IPS-18a (cell line): ENCODE measurements around the gene UBAP2L.
A peak's percentile ranks its signal among the peaks of the same experiment; 100 is the strongest.
"Not testable (repeated sequence)": the region's sequence is repeated elsewhere in the genome, so short reads cannot be mapped to it uniquely, and the experiment has no call there.

Experiments
- H3K27ac ChIP-seq: one replicate; pipeline ENCODE4 v1.5.1; 2013; ENCODE audit warnings: low read length
- H3K27me3 ChIP-seq: one replicate; pipeline ENCODE4 v1.6.1; 2013; ENCODE audit warnings: mild to moderate bottlenecking, low read length; ENCODE audit not compliant: control insufficient read depth, insufficient read depth
- H3K36me3 ChIP-seq: one replicate; pipeline ENCODE4 v1.6.1; 2013; ENCODE audit warnings: low read depth, low read length; ENCODE audit not compliant: control insufficient read depth
- H3K4me1 ChIP-seq: one replicate; pipeline ENCODE4 v1.6.1; 2013; ENCODE audit warnings: low read depth, low read length; ENCODE audit not compliant: control insufficient read depth
- H3K4me3 ChIP-seq: one replicate; pipeline ENCODE4 v1.5.1; 2013; ENCODE audit warnings: low read length
- H3K9ac ChIP-seq: one replicate; pipeline ENCODE4 v1.6.1; 2013; ENCODE audit warnings: mild to moderate bottlenecking, low read length, moderate library complexity
- H3K9me3 ChIP-seq: one replicate; pipeline ENCODE4 v1.6.1; 2013; ENCODE audit warnings: low read depth, low read length; ENCODE audit not compliant: control insufficient read depth

Gene UBAP2L

DNA sequence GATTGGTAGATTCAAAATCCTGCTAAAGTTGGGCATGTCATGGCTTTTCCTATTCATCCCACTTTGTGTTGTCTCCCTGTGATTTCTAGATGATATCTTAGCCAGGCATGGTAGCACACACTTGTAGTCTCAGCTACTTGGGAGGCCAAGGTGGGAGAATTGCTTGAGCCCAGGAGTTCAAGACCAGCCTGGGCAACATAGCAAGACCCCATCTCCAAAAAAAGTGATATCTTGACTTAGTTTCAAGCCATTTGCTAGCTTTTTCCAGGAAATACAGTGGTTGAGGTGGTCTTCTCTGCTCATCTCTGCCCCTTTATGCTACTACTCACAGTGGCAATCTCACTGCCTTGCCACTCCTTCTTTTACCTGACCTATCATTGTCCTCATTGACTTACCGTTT lies 39.4 kb downstream of the UBAP2L start:
- H3K9ac ChIP-seq, result no peak overlapping the region
- no peaks in the 10 kb centered on the region for H3K27me3 ChIP-seq
- H3K4me3 ChIP-seq, result no peak overlapping the region
- no peaks in the 10 kb centered on the region for H3K4me1 ChIP-seq
- H3K36me3 ChIP-seq, result peaks cover 99% of the 10 kb centered on the region
- H3K27ac ChIP-seq, result no peak overlapping the region
- H3K9me3 ChIP-seq, result no peaks in the 10 kb centered on the region

DNA sequence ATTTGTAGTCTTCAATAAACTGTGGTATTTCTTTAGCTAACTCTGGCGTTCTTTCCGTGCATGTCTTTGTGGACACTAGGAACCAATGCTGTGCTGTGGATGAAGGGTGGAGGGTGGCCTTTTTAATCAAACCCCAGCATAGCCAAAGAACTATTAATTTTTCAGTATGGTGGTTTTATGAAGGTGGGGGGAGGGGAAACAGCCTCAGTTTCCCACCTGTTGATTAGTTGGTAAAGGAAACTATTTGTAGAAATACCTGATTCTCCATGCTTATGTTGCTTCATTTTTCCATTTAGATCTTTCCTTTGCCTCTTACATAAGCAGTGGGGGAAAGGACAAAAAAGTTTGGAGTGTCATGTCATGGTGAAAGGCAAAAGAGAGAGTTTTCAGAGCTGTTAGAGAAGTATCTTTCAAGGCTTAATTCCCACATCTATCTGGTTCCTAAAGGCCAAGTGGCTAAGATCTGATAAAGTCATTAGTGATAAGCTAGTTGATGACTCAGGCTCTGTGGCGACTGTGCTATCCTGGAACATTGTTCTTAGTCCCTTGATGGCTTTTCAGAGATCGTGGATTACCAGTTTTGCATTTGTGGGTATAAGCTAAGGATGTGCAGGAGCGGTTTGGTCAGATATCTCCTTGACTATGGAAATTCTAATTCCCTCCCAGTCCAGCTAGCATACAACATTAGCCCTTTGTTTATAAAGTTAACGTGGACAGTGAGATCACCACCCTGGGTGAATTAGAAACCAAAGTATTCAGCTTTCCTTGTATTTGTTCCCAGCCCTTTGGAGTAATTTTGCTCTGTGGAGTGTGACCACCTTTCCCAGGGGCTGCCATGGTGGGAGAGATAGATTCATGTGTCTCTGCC lies 42.9 kb downstream of the UBAP2L start:
- H3K9me3 ChIP-seq, result no peaks in the 10 kb centered on the region

GRCh38 chr1:154264454-154264853 lies 43.7 kb downstream of the UBAP2L start:
- Histone ChIP-seq H3K9me3 (no peaks in the 10 kb centered on the region), H3K9ac (no peak overlapping the region), H3K36me3 (peaks cover 81% of the 10 kb centered on the region), H3K4me1 (no peaks in the 10 kb centered on the region), H3K4me3 (no peak overlapping the region), H3K27ac (no peak overlapping the region), H3K27me3 (no peaks in the 10 kb centered on the region)

More for the DNA sequence above, 42.9 kb downstream of the UBAP2L start:
- Histone ChIP-seq H3K4me3 (no peak overlapping the region), H3K4me1 (no peaks in the 10 kb centered on the region), H3K36me3 (peaks cover 81% of the 10 kb centered on the region), H3K27me3 (no peaks in the 10 kb centered on the region), H3K9ac (no peak overlapping the region), H3K27ac (no peak overlapping the region)

- no peak overlapping the region for H3K27ac ChIP-seq
- no peak overlapping the region for H3K4me3 ChIP-seq
- H3K4me1 ChIP-seq, result no peaks in the 10 kb centered on the region
- peaks cover 71% of the 10 kb centered on the region for H3K36me3 ChIP-seq
- H3K9ac ChIP-seq, result no peak overlapping the region
- H3K27me3 ChIP-seq, result no peaks in the 10 kb centered on the region
- no peaks in the 10 kb centered on the region for H3K9me3 ChIP-seq
These were observed 44.8 kb downstream of the UBAP2L start for GRCh38 chr1:154265586-154265985.

DNA sequence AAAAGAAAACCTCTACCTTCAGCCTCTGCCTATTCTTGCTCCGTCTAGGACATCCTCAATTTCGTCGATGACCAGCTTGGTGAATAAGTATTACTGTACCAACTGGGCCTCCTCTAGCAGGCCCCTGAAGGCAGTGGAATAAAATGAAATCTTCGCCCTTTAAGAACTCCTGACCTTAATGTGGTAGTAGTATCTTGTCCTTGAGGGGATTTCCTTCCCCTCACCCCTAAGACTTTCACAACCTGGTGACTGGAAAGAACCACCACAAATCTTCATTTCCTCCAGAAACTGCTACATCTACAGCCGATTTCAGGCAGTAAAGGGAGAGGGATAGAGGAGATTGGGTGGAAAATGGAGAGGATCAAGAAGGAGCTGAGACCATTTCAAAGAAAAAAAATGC lies 50.1 kb downstream of the UBAP2L start:
- Histone ChIP-seq H3K27ac (no peak overlapping the region), H3K9ac (no peak overlapping the region), H3K4me1 (no peaks in the 10 kb centered on the region), H3K4me3 (no peak overlapping the region), H3K9me3 (no peaks in the 10 kb centered on the region), H3K27me3 (no peaks in the 10 kb centered on the region), H3K36me3 (peaks cover 35% of the 10 kb centered on the region)

DNA sequence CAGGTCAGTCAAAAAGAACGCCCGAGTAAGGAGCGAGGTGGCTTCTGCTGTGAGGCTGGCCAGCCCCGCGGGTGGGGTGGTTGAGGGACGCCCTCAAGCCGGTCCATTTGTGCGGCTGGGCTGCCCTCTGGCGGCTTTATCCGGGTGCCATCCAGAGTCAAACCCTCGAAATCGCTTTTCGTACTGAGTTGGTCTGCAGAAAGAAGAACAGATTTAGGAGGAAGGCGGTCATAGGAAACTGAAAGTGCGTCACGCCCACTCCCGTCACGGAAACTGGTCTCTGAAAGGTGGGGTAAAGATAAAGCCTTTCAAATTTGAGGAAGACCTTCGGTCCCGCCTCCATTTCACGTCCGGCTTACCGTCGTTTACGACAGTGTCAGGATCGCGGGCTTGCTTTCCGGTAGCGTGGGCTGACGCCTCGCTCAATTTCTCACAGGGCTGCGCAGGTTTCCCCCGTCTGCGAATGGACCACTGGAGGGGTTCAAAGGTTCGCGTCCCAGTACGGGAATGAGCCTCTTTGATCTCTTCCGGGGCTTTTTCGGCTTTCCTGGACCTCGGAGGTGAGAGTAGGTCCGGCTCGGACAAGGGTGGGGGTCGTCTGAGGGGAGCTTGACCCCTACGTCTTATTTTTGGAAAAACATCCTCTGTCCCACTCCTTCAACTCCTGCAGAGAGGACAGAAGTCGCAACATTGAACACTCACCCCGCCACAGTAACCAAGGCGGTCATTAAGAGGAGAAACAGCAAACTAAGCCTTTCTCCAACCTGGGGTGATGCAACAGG lies 51.7 kb downstream of the UBAP2L start, which contains the start of gene HAX1:
TSS of gene HAX1 (plus strand) at position 413 of the 782 bp plus-strand sequence. CDS start at position 508, 95 bp downstream.
- Histone ChIP-seq H3K4me1 (no peaks in the 10 kb centered on the region), H3K9me3 (no peaks in the 10 kb centered on the region), H3K9ac (peak within 1 kb of the TSS; percentile 84), H3K27ac (peak within 1 kb of the TSS; percentile 77), H3K36me3 (peaks cover 27% of the 10 kb centered on the region), H3K4me3 (peak within 1 kb of the TSS; percentile 85), H3K27me3 (no peaks in the 10 kb centered on the region)

DNA sequence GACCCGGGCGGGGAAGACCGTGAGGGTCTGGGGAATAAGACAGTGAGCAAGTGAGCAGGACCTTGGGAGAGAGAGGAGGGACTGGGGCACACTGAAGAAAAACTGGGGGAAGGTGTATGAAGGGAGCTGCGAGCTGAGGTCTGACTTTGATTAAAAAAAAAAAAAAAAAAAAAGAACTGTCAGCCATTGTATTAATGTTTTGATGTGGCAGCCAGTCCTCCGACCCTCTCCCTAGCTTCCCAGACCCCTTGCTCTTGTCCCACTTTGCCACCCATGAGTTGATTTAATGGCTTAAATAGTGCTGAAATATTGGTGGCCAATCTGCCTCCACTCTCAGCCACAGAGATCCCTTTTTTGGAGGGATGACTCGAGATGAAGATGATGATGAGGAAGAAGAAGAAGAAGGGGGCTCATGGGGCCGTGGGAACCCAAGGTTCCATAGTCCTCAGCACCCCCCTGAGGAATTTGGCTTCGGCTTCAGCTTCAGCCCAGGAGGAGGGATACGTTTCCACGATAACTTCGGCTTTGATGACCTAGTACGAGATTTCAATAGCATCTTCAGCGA lies 52.3 kb downstream of the UBAP2L start:
- Histone ChIP-seq H3K9ac (peak overlapping the region; percentile 84), H3K9me3 (no peaks in the 10 kb centered on the region), H3K27me3 (no peaks in the 10 kb centered on the region), H3K4me1 (no peaks in the 10 kb centered on the region), H3K36me3 (peaks cover 25% of the 10 kb centered on the region), H3K27ac (peak overlapping the region; percentile 77), H3K4me3 (peak overlapping the region; percentile 85)

GRCh38 chr1:154276797-154277196 lies 56.0 kb downstream of the UBAP2L start:
- no peak overlapping the region for H3K9ac ChIP-seq
- H3K27me3 ChIP-seq, result no peaks in the 10 kb centered on the region
- H3K4me1 ChIP-seq, result no peaks in the 10 kb centered on the region
- H3K27ac ChIP-seq, result no peak overlapping the region
- no peaks in the 10 kb centered on the region for H3K9me3 ChIP-seq
- no peak overlapping the region for H3K4me3 ChIP-seq
- H3K36me3 ChIP-seq, result peaks cover 10% of the 10 kb centered on the region

GRCh38 chr1:154287591-154287990 lies 66.8 kb downstream of the UBAP2L start:
- H3K27me3 ChIP-seq, H3K9me3 ChIP-seq, H3K36me3 ChIP-seq, H3K27ac ChIP-seq, H3K4me1 ChIP-seq, H3K4me3 ChIP-seq, H3K9ac ChIP-seq: not testable (repeated sequence)

- Histone ChIP-seq H3K9ac (no peak overlapping the region), H3K27ac (no peak overlapping the region), H3K9me3 (no peaks in the 10 kb centered on the region), H3K36me3 (no peaks in the 10 kb centered on the region), H3K4me1 (no peaks in the 10 kb centered on the region), H3K4me3 (no peak overlapping the region), H3K27me3 (no peaks in the 10 kb centered on the region)
These were observed 67.9 kb downstream of the UBAP2L start for GRCh38 chr1:154288661-154289060.

DNA sequence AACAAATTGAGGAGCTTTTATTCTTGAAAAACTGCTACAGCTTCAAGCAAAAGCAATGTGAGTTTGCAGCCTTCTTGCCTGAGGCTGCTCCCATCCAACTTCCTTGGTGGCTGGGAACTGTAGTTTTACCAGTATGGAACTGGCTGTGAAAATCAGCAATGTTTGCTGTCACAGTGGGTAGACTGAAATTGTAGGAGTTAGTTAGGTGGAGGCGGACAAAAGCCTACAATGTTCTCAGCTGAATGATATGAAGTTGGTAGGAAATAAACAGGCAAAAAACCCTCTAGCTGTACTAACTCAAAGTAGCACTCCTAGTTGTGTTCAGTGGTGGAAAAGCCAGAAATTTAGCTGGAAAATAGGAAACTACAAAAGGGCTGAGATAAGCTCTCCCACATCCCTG lies 70.2 kb downstream of the UBAP2L start:
- Histone ChIP-seq H3K9me3 (peaks cover 5% of the 10 kb centered on the region), H3K27ac (no peak overlapping the region), H3K4me3 (no peak overlapping the region), H3K36me3 (no peaks in the 10 kb centered on the region), H3K9ac (no peak overlapping the region), H3K27me3 (no peaks in the 10 kb centered on the region), H3K4me1 (no peaks in the 10 kb centered on the region)
